ENCODE data around the gene COL1A1. TPM values are rescaled to one million over a fixed set of nuclear protein-coding genes. Genes with fewer than 3 reads are reported as not detected.
A peak's percentile ranks its signal among the peaks of the same experiment; 100 is the strongest.

Gene COL1A1
- total RNA-seq, 1 donor from 2014 or later = 1.1 TPM

- DNase-seq (ENCODE audit: low spot score) = no peak
- Histone ChIP-seq H3K27me3 (no peaks in the 10 kb centered on the region), H3K4me1 (peaks cover 24% of the 10 kb centered on the region), H3K4me2 (peak overlapping the region; percentile 54), H3K79me2 (ENCODE audit: low read depth) (no peaks in the 10 kb centered on the region), H4K20me1 (ENCODE audit: low read depth) (no peaks in the 10 kb centered on the region), H2AFZ (replicated peaks) (no peak overlapping the region), H3K36me3 (no peaks in the 10 kb centered on the region), H3K9me3 (ENCODE audit: low read depth) (no peaks in the 10 kb centered on the region), H3K27ac (no peak overlapping the region), H3F3A (ENCODE audit: low read depth) (peaks cover 13% of the 10 kb centered on the region), H3K9ac (no peak overlapping the region), H3K4me3 (no peak overlapping the region)
- Mint-ChIP-seq H3K36me3 (peaks cover 4% of the 10 kb centered on the region), H3K4me3 (peak overlapping the region; percentile 30), H3K27ac (peak overlapping the region; percentile 1), H3K9me3 (no peaks in the 10 kb centered on the region), H3K4me1 (peaks cover 44% of the 10 kb centered on the region), H3K27me3 (ENCODE audit: insufficient read depth, low read depth) (peaks cover 7% of the 10 kb centered on the region)
- no peak for TF ChIP-seq EZH2 (IDR thresholded peaks at IDR 0.05)
- TF ChIP-seq CTCF (IDR thresholded peaks at IDR 0.05) = no peak
- TF ChIP-seq EZH2phosphoT487 (IDR thresholded peaks at IDR 0.05) = no peak
These were observed 17.9 kb downstream of the COL1A1 start for GRCh38 chr17:50183421-50183994.

- Histone ChIP-seq H2AFZ (replicated peaks) (no peak overlapping the region), H4K20me1 (ENCODE audit: low read depth) (no peaks in the 10 kb centered on the region)
- TF ChIP-seq CTCF (IDR thresholded peaks at IDR 0.05) = no peak
- TF ChIP-seq EZH2 (IDR thresholded peaks at IDR 0.05) = no peak
- no peak for TF ChIP-seq EZH2phosphoT487 (IDR thresholded peaks at IDR 0.05)
These were observed 18.5 kb downstream of the COL1A1 start for GRCh38 chr17:50182783-50183420.

GRCh38 chr17:50181591-50182560 lies 19.6 kb downstream of the COL1A1 start:
- Mint-ChIP-seq H3K36me3 (peaks cover 4% of the 10 kb centered on the region), H3K27me3 (ENCODE audit: insufficient read depth, low read depth) (peaks cover 10% of the 10 kb centered on the region), H3K27ac (peak overlapping the region; percentile 22), H3K4me3 (no peak overlapping the region), H3K4me1 (peaks cover 53% of the 10 kb centered on the region), H3K9me3 (no peaks in the 10 kb centered on the region)
- Histone ChIP-seq H3K4me2 (no peak overlapping the region), H3K79me2 (ENCODE audit: low read depth) (no peaks in the 10 kb centered on the region), H2AFZ (replicated peaks) (no peak overlapping the region), H3K4me1 (peaks cover 33% of the 10 kb centered on the region), H3K9me3 (ENCODE audit: low read depth) (no peaks in the 10 kb centered on the region), H3K27ac (no peak overlapping the region), H3K9ac (no peak overlapping the region), H3K4me3 (no peak overlapping the region), H4K20me1 (ENCODE audit: low read depth) (no peaks in the 10 kb centered on the region), H3K27me3 (no peaks in the 10 kb centered on the region), H3F3A (ENCODE audit: low read depth) (peaks cover 17% of the 10 kb centered on the region), H3K36me3 (no peaks in the 10 kb centered on the region)
- no peak for DNase-seq (ENCODE audit: low spot score)
- TF ChIP-seq EZH2phosphoT487 (IDR thresholded peaks at IDR 0.05) (no peak), CTCF (IDR thresholded peaks at IDR 0.05) (no peak), EZH2 (IDR thresholded peaks at IDR 0.05) (no peak)

More at GRCh38 chr17:50182783-50183420, 18.5 kb downstream of the COL1A1 start:
- Histone ChIP-seq H3K79me2 (ENCODE audit: low read depth) (no peaks in the 10 kb centered on the region), H3K4me3 (no peak overlapping the region), H3F3A (ENCODE audit: low read depth) (peaks cover 13% of the 10 kb centered on the region), H3K4me2 (no peak overlapping the region), H3K27me3 (no peaks in the 10 kb centered on the region), H3K27ac (no peak overlapping the region), H3K36me3 (no peaks in the 10 kb centered on the region), H3K4me1 (peaks cover 30% of the 10 kb centered on the region), H3K9ac (no peak overlapping the region), H3K9me3 (ENCODE audit: low read depth) (no peaks in the 10 kb centered on the region)
- Mint-ChIP-seq H3K27me3 (ENCODE audit: insufficient read depth, low read depth) (peaks cover 6% of the 10 kb centered on the region), H3K36me3 (peaks cover 4% of the 10 kb centered on the region), H3K4me1 (peaks cover 50% of the 10 kb centered on the region), H3K27ac (no peak overlapping the region), H3K4me3 (peak overlapping the region; percentile 24), H3K9me3 (no peaks in the 10 kb centered on the region)
- no peak for DNase-seq (ENCODE audit: low spot score)

Data from neural progenitor cell (in vitro differentiated cells).